Dedifferentiated amniotic fluid mesenchymal stem cell (primary cell): ENCODE data around the gene SRD5A1.
A peak's percentile ranks its signal among the peaks of the same experiment; 100 is the strongest.

Experiments
- DNase-seq: peaks from one replicate; pipeline ENCODE4 v3.0.0-alpha.2; 2016; ENCODE audit errors: extremely low spot score

The SRD5A1 gene

GRCh38 chr5:6712577-6713273, 79.5 kb downstream of the SRD5A1 start:
- peak; percentile 92 for DNase-seq

GRCh38 chr5:6713274-6714225, 80.3 kb downstream of the SRD5A1 start, which contains the start of gene TENT4A:
TSS of gene TENT4A (plus strand) at chr5:6713432. CDS start at chr5:6713984, 552 bp downstream.
- no peak for DNase-seq

- no peak for DNase-seq
Measured at GRCh38 chr5:6714226-6715041, 81.2 kb downstream of the SRD5A1 start.

GRCh38 chr5:6715271-6715670, 82.0 kb downstream of the SRD5A1 start:
- DNase-seq: no peak

DNA sequence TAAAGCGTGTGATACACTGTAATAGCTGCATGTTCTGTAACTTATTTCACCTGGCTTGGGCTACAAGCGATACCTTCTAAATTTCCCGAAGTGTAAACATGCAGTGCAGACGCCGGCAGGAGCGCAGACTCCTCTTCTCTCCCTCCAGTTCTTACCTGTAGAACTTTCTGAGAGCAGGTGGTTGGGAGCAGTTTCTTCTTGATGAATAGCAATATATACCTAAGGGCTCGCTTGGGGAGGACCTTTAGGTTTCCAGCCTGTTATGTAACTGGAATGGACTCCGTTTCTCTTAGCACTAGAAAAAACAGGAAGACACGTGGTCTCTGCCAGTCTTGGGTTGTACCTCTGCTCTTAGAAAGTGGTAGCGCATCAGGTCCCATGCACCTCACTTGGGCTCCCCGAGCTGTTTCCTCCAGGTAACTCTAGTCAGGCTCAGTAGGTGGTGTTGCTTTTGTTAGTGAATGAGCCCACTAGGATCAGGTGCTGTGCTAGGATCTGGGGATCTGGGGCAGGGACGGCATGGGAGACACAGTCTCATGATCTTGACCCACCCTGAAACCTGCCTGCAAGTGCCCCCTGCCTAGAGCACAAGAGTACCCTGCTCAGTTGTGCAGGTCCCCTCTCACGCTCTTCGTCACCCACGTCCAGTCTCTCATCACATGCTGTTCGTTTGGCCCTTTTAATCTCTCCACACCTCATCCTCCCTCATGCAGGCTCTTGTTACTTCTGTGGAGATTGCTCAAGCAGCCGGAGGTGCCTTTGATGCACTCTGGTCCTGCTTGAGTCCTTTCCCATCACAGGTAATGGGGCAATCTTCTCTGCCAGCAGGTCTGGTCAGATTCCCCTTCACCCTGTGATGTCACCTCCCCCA, 82.8 kb downstream of the SRD5A1 start:
- no peak for DNase-seq

GRCh38 chr5:6716629-6717149, 83.4 kb downstream of the SRD5A1 start:
- DNase-seq: no peak

GRCh38 chr5:6717247-6717646, 84.0 kb downstream of the SRD5A1 start:
- no peak for DNase-seq

DNA sequence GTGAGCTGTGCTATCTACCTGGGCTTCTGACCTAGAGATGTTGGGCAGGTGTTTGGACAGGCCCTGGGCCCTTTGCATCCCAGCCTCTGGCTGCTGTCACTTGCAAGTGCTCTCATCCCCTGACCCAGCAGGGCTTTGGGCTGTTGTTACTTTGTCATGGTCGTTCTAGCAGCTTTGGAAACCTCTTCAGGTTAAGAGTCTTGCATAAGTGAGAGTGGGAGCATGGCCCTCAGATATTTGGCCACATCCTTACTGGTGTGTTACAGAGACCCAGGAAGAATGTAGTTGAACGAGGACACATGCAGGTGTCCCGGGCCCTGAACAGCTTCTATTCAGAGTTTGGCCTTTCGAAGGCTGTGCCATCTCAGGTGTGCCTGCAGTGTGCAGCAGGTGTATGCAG, 84.4 kb downstream of the SRD5A1 start:
- no peak for DNase-seq

- no peak for DNase-seq
Measured at GRCh38 chr5:6718161-6718681, 85.0 kb downstream of the SRD5A1 start.

DNA sequence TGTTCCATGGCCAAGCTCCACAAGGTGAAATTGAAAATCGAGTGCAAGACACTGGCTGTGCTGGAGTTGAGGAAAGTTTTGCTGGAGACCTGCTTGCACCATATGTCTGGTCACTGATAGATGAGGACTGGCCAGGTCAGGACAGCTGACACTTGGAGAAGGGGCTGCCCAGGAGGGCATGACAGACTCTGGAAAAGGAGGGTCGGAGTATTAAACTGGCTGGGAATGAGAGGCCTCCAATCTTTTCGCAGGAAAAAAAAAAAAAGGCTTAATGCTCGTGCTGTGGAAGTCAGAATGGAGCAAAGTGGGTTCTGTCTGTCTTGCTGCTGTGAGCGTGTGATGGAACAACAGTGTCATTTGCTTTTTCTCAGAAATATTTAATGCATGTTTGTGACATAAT, 85.5 kb downstream of the SRD5A1 start:
- no peak for DNase-seq

DNA sequence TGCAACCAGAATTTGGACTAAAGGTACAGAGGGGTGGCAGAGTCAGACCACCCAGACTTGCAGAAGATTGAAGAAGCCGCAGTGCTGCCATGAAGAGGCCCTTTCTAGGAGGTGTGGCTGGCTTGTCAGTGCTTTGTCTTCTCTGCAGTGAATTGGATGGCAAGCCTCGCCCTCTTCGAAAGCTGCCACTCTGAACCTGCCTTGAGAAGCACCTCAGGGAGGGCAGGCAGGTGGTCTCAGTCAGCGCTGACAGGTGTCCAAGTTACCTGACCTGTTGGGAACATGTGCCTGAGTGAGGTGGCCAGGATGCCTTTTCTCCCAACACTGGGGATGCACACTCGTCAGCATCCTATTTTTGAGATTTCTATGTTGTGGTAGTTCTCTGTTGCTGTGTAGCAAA, 86.2 kb downstream of the SRD5A1 start:
- no peak for DNase-seq

GRCh38 chr5:6719896-6720560, 86.8 kb downstream of the SRD5A1 start:
- DNase-seq: no peak

DNA sequence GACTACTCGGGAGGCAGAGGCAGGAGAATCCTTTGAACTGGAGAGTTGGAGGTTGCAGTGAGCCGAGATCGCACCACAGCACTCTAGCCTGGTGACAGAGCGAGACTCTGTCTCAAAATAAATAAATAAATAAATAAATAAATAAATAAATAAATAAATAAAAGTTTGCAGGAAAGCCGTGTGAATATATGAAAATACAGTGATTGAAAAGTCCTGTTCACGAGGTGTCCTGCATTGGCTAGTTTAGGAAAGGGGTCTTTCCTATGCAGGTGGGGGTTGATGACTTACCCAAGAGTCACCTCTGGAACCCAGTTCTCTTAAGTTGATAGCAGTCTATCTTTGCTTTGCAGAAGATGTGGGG, 87.3 kb downstream of the SRD5A1 start:
- no peak for DNase-seq

DNA sequence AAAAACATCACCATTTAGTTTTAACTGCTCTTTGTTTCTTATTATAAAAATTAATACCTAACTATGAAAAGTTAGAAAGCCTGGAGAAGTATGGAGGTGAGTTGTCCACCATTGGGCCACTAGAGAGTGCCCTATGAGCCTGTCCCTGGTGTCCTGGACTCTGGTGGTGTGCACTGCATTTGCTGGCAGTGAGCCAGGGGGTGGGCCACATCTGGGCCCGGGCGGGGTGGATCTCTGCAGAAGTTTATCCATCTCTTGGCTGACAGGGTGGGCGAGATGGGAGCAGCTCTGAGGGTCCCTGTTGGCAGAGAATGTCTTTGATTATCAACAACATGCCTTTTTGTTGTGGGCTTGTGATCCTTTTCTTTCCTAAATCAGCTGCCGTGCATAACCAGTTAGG, 88.2 kb downstream of the SRD5A1 start:
- DNase-seq: no peak

- no peak for DNase-seq
Measured at GRCh38 chr5:6722015-6722414, 88.8 kb downstream of the SRD5A1 start.

GRCh38 chr5:6723122-6723815, 90.0 kb downstream of the SRD5A1 start:
- no peak for DNase-seq

DNA sequence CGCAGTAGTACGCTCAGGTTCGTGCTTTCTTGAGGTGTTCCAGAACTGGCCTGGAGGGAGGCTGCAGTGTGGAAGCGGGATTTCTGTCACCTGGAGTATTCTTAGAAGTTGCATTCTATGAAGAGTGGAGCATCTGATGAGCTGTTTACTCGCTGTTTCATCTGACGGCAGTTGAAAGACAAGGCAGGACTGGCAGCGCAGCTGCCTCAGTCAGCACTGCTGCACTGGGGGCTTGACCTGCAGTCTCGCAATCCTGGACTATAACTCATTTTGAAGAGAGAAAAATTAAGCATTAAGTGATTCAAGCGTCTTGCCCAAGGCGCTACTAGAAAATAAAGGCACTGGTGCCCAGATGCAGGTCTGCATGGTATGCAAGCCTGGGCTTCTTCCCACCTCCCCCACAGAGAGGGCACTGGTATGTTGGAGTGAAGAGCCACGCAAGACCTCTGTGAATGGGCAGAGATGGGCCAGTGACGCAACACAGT, 90.6 kb downstream of the SRD5A1 start:
- DNase-seq: no peak
